ENCODE results near the gene CAPN3. TPM values are rescaled to one million over a fixed set of nuclear protein-coding genes. Genes with fewer than 3 reads are reported as not detected.
"Not testable (repeated sequence)": the region's sequence is repeated elsewhere in the genome, so short reads cannot be mapped to it uniquely, and the experiment has no call there.

The CAPN3 gene
- total RNA-seq, 2 experiments from 2014 or later: 8.2 to 8.7 TPM

DNA sequence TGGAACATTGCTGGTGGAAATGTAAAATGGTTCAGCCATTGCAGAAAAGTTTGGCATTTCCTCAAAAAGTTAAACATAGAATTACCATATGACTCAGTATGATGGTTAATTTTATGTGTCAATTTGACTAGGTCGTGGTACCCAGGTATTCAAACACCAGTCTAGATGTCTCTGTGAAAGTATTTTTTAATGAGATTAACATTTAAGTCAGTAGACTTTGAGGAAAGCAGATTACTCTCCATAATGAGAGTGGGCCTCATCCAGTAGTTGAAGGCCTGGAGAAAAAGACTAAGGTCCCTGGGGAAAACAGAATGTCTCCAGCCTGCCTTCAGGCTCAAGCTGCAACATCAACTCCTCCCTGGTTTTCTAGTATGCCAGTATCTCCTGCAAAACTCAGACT, 43.8 kb upstream of the CAPN3 start:
- no peaks in the 10 kb centered on the region for H3K27me3 Mint-ChIP-seq
- H3K9me3 Mint-ChIP-seq: no peaks in the 10 kb centered on the region
- H3K36me3 Mint-ChIP-seq (ENCODE audit: low read depth): peaks cover 48% of the 10 kb centered on the region
- Histone ChIP-seq H3K4me3 (ENCODE audit: low read length) (no peak overlapping the region), H3K27me3 (ENCODE audit: control insufficient read depth in 1 of 2, insufficient read depth in 2 of 2, low read length in 2 of 2) (no peaks in the 10 kb centered on the region), H3K36me3 (ENCODE audit: insufficient read depth, low read length) (peaks cover 8% of the 10 kb centered on the region), H3K27ac (ENCODE audit: low read depth in 1 of 2, low read length in 2 of 2) (no peak overlapping the region), H3K9me3 (ENCODE audit: control insufficient read depth in 1 of 2, insufficient read depth in 1 of 2, low read length in 2 of 2) (no peaks in the 10 kb centered on the region), H3K4me1 (ENCODE audit: insufficient read depth, low read length) (no peaks in the 10 kb centered on the region)
- ChIA-PET CTCF (no interaction called here), POLR2A (no interaction called here)
- TF ChIP-seq CTCF (IDR thresholded peaks at IDR 0.05): no peak
- ATAC-seq (ENCODE audit: poor library complexity): no peak
- no peak for DNase-seq
- no peaks in the 10 kb centered on the region for H3K4me1 Mint-ChIP-seq (ENCODE audit: low read depth)
- intact Hi-C loops (cut with DNase I, micrococcal nuclease): no loop called here
- no peak overlapping the region for H3K4me3 Mint-ChIP-seq
- H3K27ac Mint-ChIP-seq: no peak overlapping the region

- H3K4me1 Mint-ChIP-seq (ENCODE audit: low read depth); H3K27ac Mint-ChIP-seq; CTCF ChIA-PET; H3K4me1 ChIP-seq (ENCODE audit: insufficient read depth, low read length); H3K4me3 Mint-ChIP-seq; H3K9me3 Mint-ChIP-seq; H3K9me3 ChIP-seq (ENCODE audit: control insufficient read depth in 1 of 2, insufficient read depth in 1 of 2, low read length in 2 of 2); DNase-seq; POLR2A ChIA-PET; intact Hi-C loops (cut with DNase I, micrococcal nuclease); H3K27me3 Mint-ChIP-seq; ATAC-seq (ENCODE audit: poor library complexity); H3K27ac ChIP-seq (ENCODE audit: low read depth in 1 of 2, low read length in 2 of 2); H3K27me3 ChIP-seq (ENCODE audit: control insufficient read depth in 1 of 2, insufficient read depth in 2 of 2, low read length in 2 of 2); H3K36me3 ChIP-seq (ENCODE audit: insufficient read depth, low read length); H3K4me3 ChIP-seq (ENCODE audit: low read length): not testable (repeated sequence)
- H3K36me3 Mint-ChIP-seq (ENCODE audit: low read depth): peaks cover 44% of the 10 kb centered on the region
Measured at GRCh38 chr15:42316282-42316805, 43.0 kb upstream of the CAPN3 start.

- no peak for DNase-seq
- peaks cover 11% of the 10 kb centered on the region for H3K36me3 ChIP-seq (ENCODE audit: insufficient read depth, low read length)
- Mint-ChIP-seq H3K27ac (no peak overlapping the region), H3K9me3 (no peaks in the 10 kb centered on the region), H3K4me3 (no peak overlapping the region), H3K4me1 (ENCODE audit: low read depth) (no peaks in the 10 kb centered on the region), H3K36me3 (ENCODE audit: low read depth) (peaks cover 49% of the 10 kb centered on the region), H3K27me3 (no peaks in the 10 kb centered on the region)
- intact Hi-C loops (cut with DNase I, micrococcal nuclease): no loop called here
- POLR2A ChIA-PET: no interaction called here
- no peak overlapping the region for H3K4me3 ChIP-seq (ENCODE audit: low read length)
- no peaks in the 10 kb centered on the region for H3K4me1 ChIP-seq (ENCODE audit: insufficient read depth, low read length)
- no peaks in the 10 kb centered on the region for H3K27me3 ChIP-seq (ENCODE audit: control insufficient read depth in 1 of 2, insufficient read depth in 2 of 2, low read length in 2 of 2)
- CTCF ChIA-PET: no interaction called here
- H3K27ac ChIP-seq (ENCODE audit: low read depth in 1 of 2, low read length in 2 of 2): no peak overlapping the region
- no peak for TF ChIP-seq CTCF (IDR thresholded peaks at IDR 0.05)
- no peak for ATAC-seq (ENCODE audit: poor library complexity)
- no peaks in the 10 kb centered on the region for H3K9me3 ChIP-seq (ENCODE audit: control insufficient read depth in 1 of 2, insufficient read depth in 1 of 2, low read length in 2 of 2)
Measured at GRCh38 chr15:42319206-42319605, 40.1 kb upstream of the CAPN3 start.

GRCh38 chr15:42324308-42324707, 35.0 kb upstream of the CAPN3 start:
- CTCF ChIA-PET: no interaction called here

More at GRCh38 chr15:42324308-42324707, 35.0 kb upstream of the CAPN3 start:
- Histone ChIP-seq H3K9me3 (ENCODE audit: control insufficient read depth in 1 of 2, insufficient read depth in 1 of 2, low read length in 2 of 2) (no peaks in the 10 kb centered on the region), H3K27ac (ENCODE audit: low read depth in 1 of 2, low read length in 2 of 2) (no peak overlapping the region), H3K36me3 (ENCODE audit: insufficient read depth, low read length) (peaks cover 37% of the 10 kb centered on the region), H3K4me1 (ENCODE audit: insufficient read depth, low read length) (no peaks in the 10 kb centered on the region), H3K27me3 (ENCODE audit: control insufficient read depth in 1 of 2, insufficient read depth in 2 of 2, low read length in 2 of 2) (no peaks in the 10 kb centered on the region), H3K4me3 (ENCODE audit: low read length) (no peak overlapping the region)
- no peak overlapping the region for H3K4me3 Mint-ChIP-seq
- H3K36me3 Mint-ChIP-seq (ENCODE audit: low read depth): peaks cover 79% of the 10 kb centered on the region
- H3K27ac Mint-ChIP-seq: no peak overlapping the region
- H3K9me3 Mint-ChIP-seq: no peaks in the 10 kb centered on the region
- H3K27me3 Mint-ChIP-seq: no peaks in the 10 kb centered on the region
- ATAC-seq (ENCODE audit: poor library complexity) (no peak), DNase-seq (no peak)
- no peaks in the 10 kb centered on the region for H3K4me1 Mint-ChIP-seq (ENCODE audit: low read depth)
- intact Hi-C loops (cut with DNase I, micrococcal nuclease): no loop called here
- POLR2A ChIA-PET: no interaction called here
- TF ChIP-seq CTCF (IDR thresholded peaks at IDR 0.05): no peak
